Liver (tissue), 3 donors: ENCODE results near the gene VASH2.

Experiments
- CTCF ChIP-seq: fragments of 150-350 bp; IDR thresholded peaks from 2 replicates; pipeline ENCODE4 v1.5.1; 2017; ENCODE audit warnings: improper control_type of control experiment, low read depth, low read length; ENCODE audit not compliant: missing input control
- RXRA ChIP-seq, 2 donors: IDR thresholded peaks; 2 replicates each; pipeline ENCODE4 v1.6.1; 2017 to 2018; ENCODE audit warnings: antibody characterized with exemption in 2 of 2, mild to moderate bottlenecking in 1 of 2
- YY1 ChIP-seq: IDR thresholded peaks from 2 replicates; pipeline ENCODE4 v1.6.1; 2016; ENCODE audit warnings: antibody characterized with exemption, mild to moderate bottlenecking
- TF ChIP-seq, protein P1 (sequence below): IDR thresholded peaks from 2 replicates; pipeline ENCODE4 v1.6.1; 2016; ENCODE audit warnings: antibody characterized with exemption, mild to moderate bottlenecking
- donor health status: healthy.
- donor health status: healthy.

DNA sequence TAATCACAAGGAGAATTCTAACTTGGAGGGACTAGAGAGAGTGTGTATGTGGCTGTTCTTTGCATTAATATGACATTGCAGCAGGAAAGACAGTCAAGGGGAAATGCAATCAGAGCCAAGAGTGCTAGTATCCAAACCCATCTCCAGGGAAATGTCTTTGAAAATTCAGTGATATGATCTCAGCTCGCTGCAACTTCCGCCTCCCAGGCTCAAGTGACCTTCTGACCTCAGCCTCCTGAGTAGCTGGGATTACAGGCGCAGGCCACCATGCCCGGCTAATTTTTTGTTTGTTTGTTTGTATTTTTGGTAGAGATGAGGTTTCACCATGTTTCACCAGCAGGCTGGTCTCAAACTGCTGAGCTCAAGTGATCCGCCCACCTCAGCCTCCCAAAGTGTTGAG is 16.3 kb downstream of the VASH2 start:
- TF ChIP-seq CTCF (no peak), RXRA (IDR thresholded peaks at IDR 0.05) (no peak), YY1 (no peak)
- TF ChIP-seq, protein P1, sequence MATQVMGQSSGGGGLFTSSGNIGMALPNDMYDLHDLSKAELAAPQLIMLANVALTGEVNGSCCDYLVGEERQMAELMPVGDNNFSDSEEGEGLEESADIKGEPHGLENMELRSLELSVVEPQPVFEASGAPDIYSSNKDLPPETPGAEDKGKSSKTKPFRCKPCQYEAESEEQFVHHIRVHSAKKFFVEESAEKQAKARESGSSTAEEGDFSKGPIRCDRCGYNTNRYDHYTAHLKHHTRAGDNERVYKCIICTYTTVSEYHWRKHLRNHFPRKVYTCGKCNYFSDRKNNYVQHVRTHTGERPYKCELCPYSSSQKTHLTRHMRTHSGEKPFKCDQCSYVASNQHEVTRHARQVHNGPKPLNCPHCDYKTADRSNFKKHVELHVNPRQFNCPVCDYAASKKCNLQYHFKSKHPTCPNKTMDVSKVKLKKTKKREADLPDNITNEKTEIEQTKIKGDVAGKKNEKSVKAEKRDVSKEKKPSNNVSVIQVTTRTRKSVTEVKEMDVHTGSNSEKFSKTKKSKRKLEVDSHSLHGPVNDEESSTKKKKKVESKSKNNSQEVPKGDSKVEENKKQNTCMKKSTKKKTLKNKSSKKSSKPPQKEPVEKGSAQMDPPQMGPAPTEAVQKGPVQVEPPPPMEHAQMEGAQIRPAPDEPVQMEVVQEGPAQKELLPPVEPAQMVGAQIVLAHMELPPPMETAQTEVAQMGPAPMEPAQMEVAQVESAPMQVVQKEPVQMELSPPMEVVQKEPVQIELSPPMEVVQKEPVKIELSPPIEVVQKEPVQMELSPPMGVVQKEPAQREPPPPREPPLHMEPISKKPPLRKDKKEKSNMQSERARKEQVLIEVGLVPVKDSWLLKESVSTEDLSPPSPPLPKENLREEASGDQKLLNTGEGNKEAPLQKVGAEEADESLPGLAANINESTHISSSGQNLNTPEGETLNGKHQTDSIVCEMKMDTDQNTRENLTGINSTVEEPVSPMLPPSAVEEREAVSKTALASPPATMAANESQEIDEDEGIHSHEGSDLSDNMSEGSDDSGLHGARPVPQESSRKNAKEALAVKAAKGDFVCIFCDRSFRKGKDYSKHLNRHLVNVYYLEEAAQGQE: no peak
